ENCODE results near the gene DRC1.

DNA sequence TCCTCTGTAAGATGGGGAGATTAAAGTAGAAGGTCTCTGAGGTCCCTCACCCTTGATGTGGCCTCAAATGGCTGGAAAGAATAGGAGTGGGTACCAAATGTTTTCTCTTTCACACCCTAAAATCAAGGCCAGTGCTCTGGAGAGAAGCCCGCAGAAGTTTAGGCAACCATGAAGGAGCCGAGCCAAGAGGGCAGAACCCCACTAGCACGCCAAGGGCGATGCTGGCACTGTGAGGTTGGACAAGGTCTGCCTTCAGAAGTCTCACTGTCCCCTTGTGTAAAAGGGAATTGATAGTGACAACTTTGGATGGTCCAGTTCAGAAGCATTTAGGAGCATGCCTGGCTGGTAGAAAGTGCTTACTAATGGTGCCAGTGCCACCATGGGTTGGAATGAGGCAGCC lies 92.5 kb downstream of the DRC1 start:
- TF ChIP-seq, protein P1, sequence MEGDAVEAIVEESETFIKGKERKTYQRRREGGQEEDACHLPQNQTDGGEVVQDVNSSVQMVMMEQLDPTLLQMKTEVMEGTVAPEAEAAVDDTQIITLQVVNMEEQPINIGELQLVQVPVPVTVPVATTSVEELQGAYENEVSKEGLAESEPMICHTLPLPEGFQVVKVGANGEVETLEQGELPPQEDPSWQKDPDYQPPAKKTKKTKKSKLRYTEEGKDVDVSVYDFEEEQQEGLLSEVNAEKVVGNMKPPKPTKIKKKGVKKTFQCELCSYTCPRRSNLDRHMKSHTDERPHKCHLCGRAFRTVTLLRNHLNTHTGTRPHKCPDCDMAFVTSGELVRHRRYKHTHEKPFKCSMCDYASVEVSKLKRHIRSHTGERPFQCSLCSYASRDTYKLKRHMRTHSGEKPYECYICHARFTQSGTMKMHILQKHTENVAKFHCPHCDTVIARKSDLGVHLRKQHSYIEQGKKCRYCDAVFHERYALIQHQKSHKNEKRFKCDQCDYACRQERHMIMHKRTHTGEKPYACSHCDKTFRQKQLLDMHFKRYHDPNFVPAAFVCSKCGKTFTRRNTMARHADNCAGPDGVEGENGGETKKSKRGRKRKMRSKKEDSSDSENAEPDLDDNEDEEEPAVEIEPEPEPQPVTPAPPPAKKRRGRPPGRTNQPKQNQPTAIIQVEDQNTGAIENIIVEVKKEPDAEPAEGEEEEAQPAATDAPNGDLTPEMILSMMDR (IDR thresholded peaks at IDR 0.05; ENCODE audit: insufficient read depth, low read length): no peak
- TF ChIP-seq REST (IDR thresholded peaks at IDR 0.05; ENCODE audit: insufficient replicate concordance, low read depth): no peak

Data from HL-60 (cell line).